B cell (primary cell): ENCODE measurements around the gene PGA3. TPM values are rescaled to one million over a fixed set of nuclear protein-coding genes. Genes with fewer than 3 reads are reported as not detected.

ENCODE experiments used
- ATAC-seq: fragments of 200-7000 bp; cut with Tn5 transposase; one replicate; pipeline ENCODE4 v1.10.0; 2021; ENCODE audit warnings: low read depth, mild to moderate bottlenecking, moderate number of reproducible peaks, moderate library complexity
- CTCF ChIA-PET: fragments of 350-600 bp; sonication (Branson Sonifier 250); formaldehyde crosslinking; loops from one replicate; lab custom pipeline; 2021; ENCODE audit warnings: antibody characterized with exemption, inconsistent platforms; lab: Charles Lee
- POLR2A ChIA-PET: fragments of 350-600 bp; sonication (Branson Sonifier 250); formaldehyde crosslinking; loops from one replicate; lab custom pipeline; 2021; ENCODE audit warnings: antibody characterized with exemption; lab: Charles Lee
- DNase-seq: peaks from one replicate; pipeline ENCODE4 v3.0.0; 2013
- H2AFZ ChIP-seq: 2 replicates; pipeline ENCODE4 v1.6.1; 2012; ENCODE audit warnings: mild to moderate bottlenecking, low read depth, low read length; ENCODE audit not compliant: insufficient read depth, poor library complexity, severe bottlenecking
- H3K27ac ChIP-seq, 2 donors: 1 replicate in 1 of 2; 2 replicates in 1 of 2; pipeline ENCODE4 v1.5.1; 2012 to 2013; ENCODE audit warnings: low read length in 2 of 2, mild to moderate bottlenecking in 2 of 2, moderate library complexity in 1 of 2
- H3K27me3 ChIP-seq, 4 experiments: fragments of 200-600 bp in 1 of 4; sonication (generic) in 1 of 4; replicated peaks in 1 of 4; 1 replicate in 2 of 4; 2 replicates in 2 of 4; pipeline versions ENCODE4 v1.6.1 to v1.7.0; 2013 to 2016; ENCODE audit warnings: low read length in 3 of 4, mild to moderate bottlenecking in 2 of 4, mixed read lengths in 1 of 4, moderate library complexity in 1 of 4; ENCODE audit not compliant: insufficient read depth in 4 of 4, control insufficient read depth in 3 of 4; ENCODE audit errors: control extremely low read depth in 1 of 4
- H3K36me3 ChIP-seq, 2 experiments: replicated peaks in 1 of 2; 1 replicate in 1 of 2; 2 replicates in 1 of 2; pipeline versions ENCODE4 v1.6.1 to v1.7.1; 2013; ENCODE audit warnings: low read length in 1 of 2; ENCODE audit not compliant: insufficient read depth in 2 of 2, control insufficient read depth in 1 of 2; ENCODE audit errors: control extremely low read depth in 1 of 2, extremely low read depth in 1 of 2
- H3K4me1 ChIP-seq, 2 donors: fragments of 200-600 bp in 1 of 2; sonication (generic) in 1 of 2; 1 replicate in 1 of 2; 2 replicates in 1 of 2; pipeline versions ENCODE4 v1.5.1 to v1.6.1; 2013 to 2017; ENCODE audit warnings: low read length in 2 of 2; ENCODE audit not compliant: control insufficient read depth in 2 of 2, insufficient read depth in 2 of 2
- H3K4me2 ChIP-seq: replicated peaks from 2 replicates; pipeline ENCODE3; 2012; ENCODE audit warnings: mild to moderate bottlenecking, low read depth, low read length; ENCODE audit not compliant: poor library complexity, severe bottlenecking
- H3K4me3 ChIP-seq, 5 experiments: fragments of 200-600 bp in 1 of 5; sonication (generic) in 1 of 5; 1 replicate in 3 of 5; 2 replicates in 2 of 5; pipeline versions ENCODE4 v1.5.1 to v1.7.0; 2011 to 2016; ENCODE audit warnings: low read length in 4 of 5, mild to moderate bottlenecking in 4 of 5, low read depth in 2 of 5, control low read depth in 1 of 5, moderate library complexity in 1 of 5; ENCODE audit not compliant: insufficient read depth in 1 of 5; ENCODE audit errors: control extremely low read depth in 1 of 5, extremely low read depth in 1 of 5
- H3K79me2 ChIP-seq: fragments of 200-600 bp; sonication (generic); one replicate; pipeline ENCODE4 v1.6.0; 2016; ENCODE audit warnings: low read length; ENCODE audit not compliant: control insufficient read depth, insufficient read depth
- H3K9ac ChIP-seq: fragments of 200-600 bp; sonication (generic); 2 replicates; pipeline ENCODE4 v1.6.1; 2017; ENCODE audit warnings: mild to moderate bottlenecking, low read length, moderate library complexity
- H3K9me3 ChIP-seq, 3 donors: one replicate each; pipeline versions ENCODE4 v1.6.1 to v1.7.1; 2013; ENCODE audit warnings: low read length in 2 of 3; ENCODE audit not compliant: control insufficient read depth in 2 of 3, insufficient read depth in 1 of 3; ENCODE audit errors: control extremely low read depth in 1 of 3
- H4K20me1 ChIP-seq: 2 replicates; pipeline ENCODE4 v1.6.0; 2012; ENCODE audit warnings: mild to moderate bottlenecking, low read length; ENCODE audit not compliant: insufficient read depth, control insufficient read depth, poor library complexity, severe bottlenecking
- H3K27ac Mint-ChIP-seq: one replicate; pipeline ENCODE4 v1.8.0; 2021; ENCODE audit warnings: mixed read lengths
- H3K27me3 Mint-ChIP-seq: one replicate; pipeline ENCODE4 v1.8.0; 2021; ENCODE audit warnings: mixed read lengths
- H3K4me1 Mint-ChIP-seq: one replicate; pipeline ENCODE4 v1.8.0; 2021; ENCODE audit warnings: mixed read lengths
- H3K4me3 Mint-ChIP-seq: one replicate; pipeline ENCODE4 v1.8.0; 2021; ENCODE audit warnings: mixed read lengths
- H3K9me3 Mint-ChIP-seq: one replicate; pipeline ENCODE4 v1.8.0; 2022; ENCODE audit warnings: mixed read lengths; ENCODE audit not compliant: insufficient read depth
- CTCF ChIP-seq: fragments of 200-600 bp; IDR thresholded peaks from one replicate; pipeline ENCODE4 v1.8.0; 2022; ENCODE audit warnings: antibody characterized with exemption, mild to moderate bottlenecking
- EZH2 ChIP-seq: IDR thresholded peaks from 2 replicates; pipeline ENCODE4 v1.6.1; 2012; ENCODE audit warnings: borderline replicate concordance, low read depth, mild to moderate bottlenecking, moderate library complexity, low read length; ENCODE audit not compliant: insufficient read depth, poor library complexity, severe bottlenecking
- WGBS: methylation state at CpG from one replicate; pipeline ENCODE4 v1.1.5; 2013; ENCODE audit warnings: missing lambda C conversion rate; ENCODE audit not compliant: insufficient coverage; 5-methylcytosine and 5-hydroxymethylcytosine counted together
- intact Hi-C: fragments of 100-400 bp; cut with micrococcal nuclease; formaldehyde crosslinking; loops from one replicate; pipeline ENCODE4 v1.10.0; 2022
- polyA plus RNA-seq: library from polyadenylated mRNA; depleted of rRNA; stranded (reverse); fragments of >200 nt; gene quantifications from 2 replicates; pipeline ENCODE4 v1.2.3, GENCODE V29; 2012
- total RNA-seq, 2 donors: library from RNA; stranded (reverse); fragments of 120-200 nt in 1 of 2; gene quantifications; 1 replicate in 1 of 2; 2 replicates in 1 of 2; pipeline versions ENCODE4 v1.2.3 to v1.2.4, GENCODE V29; 2013 to 2022

The PGA3 gene
- total and polyA plus RNA-seq, 2 donors (not counting 1 experiment from before 2014, with no cell fraction given), result not detected

- Histone ChIP-seq H3K79me2 (no peaks in the 10 kb centered on the region), H3K27me3 (peaks cover 0 to 3% (median 0%) of the 10 kb centered on the region in 4 experiments), H3K4me2 (no peak overlapping the region), H2AFZ (no peak overlapping the region), H3K36me3 (no peaks in the 10 kb centered on the region), H3K9me3 (peaks cover 0 to 3% (median 3%) of the 10 kb centered on the region in 3 donors), H3K27ac (no peak overlapping the region), H3K4me3 (no peak overlapping the region), H3K4me1 (no peaks in the 10 kb centered on the region), H3K9ac (no peak overlapping the region), H4K20me1 (no peaks in the 10 kb centered on the region)
- Mint-ChIP-seq H3K27ac (no peak overlapping the region), H3K4me1 (no peaks in the 10 kb centered on the region), H3K9me3 (no peaks in the 10 kb centered on the region), H3K27me3 (peaks cover 26% of the 10 kb centered on the region), H3K4me3 (no peak overlapping the region)
- DNase-seq, result no peak
- ChIA-PET CTCF (interaction anchor here (0.9 kb wide), 1 partner anchor 364 kb away, joined by 3 read pairs; no protein-coding TSS in a partner anchor), POLR2A (no interaction called here)
- no peak for ATAC-seq
- TF ChIP-seq EZH2, result no peak
- no peak for TF ChIP-seq CTCF
- WGBS, result 87% methylated on average over 11 of the region's 12 CpGs
- intact Hi-C loops, result no loop called here
These were observed 9.1 kb upstream of the PGA3 start for GRCh38 chr11:61194169-61194671.

- Histone ChIP-seq H3K4me2 (no peak overlapping the region), H3K36me3 (no peaks in the 10 kb centered on the region), H3K79me2 (no peaks in the 10 kb centered on the region), H4K20me1 (no peaks in the 10 kb centered on the region), H3K27ac (no peak overlapping the region), H3K27me3 (peaks cover 0 to 3% (median 0%) of the 10 kb centered on the region in 4 experiments), H3K4me1 (no peaks in the 10 kb centered on the region), H3K4me3 (no peak overlapping the region), H2AFZ (no peak overlapping the region), H3K9ac (no peak overlapping the region), H3K9me3 (peaks cover 0 to 3% (median 3%) of the 10 kb centered on the region in 3 donors)
- TF ChIP-seq EZH2 (no peak), CTCF (no peak)
- Mint-ChIP-seq H3K27ac (no peak overlapping the region), H3K4me1 (no peaks in the 10 kb centered on the region), H3K4me3 (no peak overlapping the region), H3K9me3 (no peaks in the 10 kb centered on the region), H3K27me3 (peaks cover 24% of the 10 kb centered on the region)
- no peak for ATAC-seq
- ChIA-PET CTCF (interaction anchor here (1.2 kb wide), 1 partner anchor 8 kb away, joined by 3 read pairs; no protein-coding TSS in a partner anchor), POLR2A (no interaction called here)
- DNase-seq, result no peak
- intact Hi-C loops, result no loop called here
- 88% methylated on average over 7 of the region's 7 CpGs for WGBS
These were observed 8.2 kb upstream of the PGA3 start for GRCh38 chr11:61194981-61195695.
